Hypothalamus (tissue), 51 donors: ENCODE results near the gene SNPH.
"Not testable (repeated sequence)": the region's sequence is repeated elsewhere in the genome, so short reads cannot be mapped to it uniquely, and the experiment has no call there.

Experiments
- DNase-seq, 51 donors: peaks; one replicate each; lab custom pipeline; 2025; lab: John Stamatoyannopoulos, UW

SNPH gene

GRCh38 chr20:1333462-1334369 lies 67.6 kb downstream of the SNPH start:
- no peak for DNase-seq

- no peak for DNase-seq
These were observed 68.3 kb downstream of the SNPH start for GRCh38 chr20:1334370-1334731.

- DNase-seq = no peak
These were observed 68.7 kb downstream of the SNPH start for GRCh38 chr20:1334761-1335160.

GRCh38 chr20:1335961-1336698 lies 70.0 kb downstream of the SNPH start:
- no peak for DNase-seq

- peak in 19 of 51 donors; percentile 10 to 64 (median 24) for DNase-seq
These were observed 70.7 kb downstream of the SNPH start for GRCh38 chr20:1336699-1337367.

- no peak for DNase-seq
These were observed 71.3 kb downstream of the SNPH start for GRCh38 chr20:1337441-1337840.

- no peak for DNase-seq
These were observed 72.0 kb downstream of the SNPH start for GRCh38 chr20:1338096-1338495.

- DNase-seq = no peak
These were observed 72.7 kb downstream of the SNPH start for GRCh38 chr20:1338801-1339200.

GRCh38 chr20:1341561-1342265 lies 75.6 kb downstream of the SNPH start:
- peak in 1 of 51 donors; percentile 36 for DNase-seq

GRCh38 chr20:1343446-1344124 lies 77.5 kb downstream of the SNPH start:
- not testable (repeated sequence) for DNase-seq

- DNase-seq = no peak
These were observed 79.1 kb downstream of the SNPH start for GRCh38 chr20:1345030-1345755.

GRCh38 chr20:1345756-1346093 lies 79.6 kb downstream of the SNPH start:
- DNase-seq = no peak

GRCh38 chr20:1346315-1346969 lies 80.3 kb downstream of the SNPH start:
- DNase-seq = no peak

GRCh38 chr20:1353956-1354355 lies 87.9 kb downstream of the SNPH start:
- DNase-seq = no peak

GRCh38 chr20:1357921-1358671 lies 92.0 kb downstream of the SNPH start:
- DNase-seq = no peak
